Endothelial cell of umbilical vein (primary cell): ENCODE data around the gene ACTG1. TPM values are rescaled to one million over a fixed set of nuclear protein-coding genes. Genes with fewer than 3 reads are reported as not detected.

ENCODE experiments used
- BruUV-seq: library from RNA; stranded (reverse); fragments of 400-500 nt; replicated peaks from 2 replicates; lab custom pipeline; 2021; lab: Mats Ljungman, UMichigan
- CTCF ChIA-PET: fragments of 300-600, 350-600 bp; sonication (Branson Sonifier 250); formaldehyde crosslinking; loops from one replicate; lab custom pipeline; 2021; ENCODE audit warnings: antibody characterized with exemption, inconsistent platforms; lab: Charles Lee
- POLR2A ChIA-PET: fragments of 300-600, 350-600 bp; sonication (Branson Sonifier 250); formaldehyde crosslinking; loops from one replicate; lab custom pipeline; 2021; ENCODE audit warnings: antibody characterized with exemption, inconsistent platforms; lab: Charles Lee
- DNase-seq: peaks from one replicate; pipeline ENCODE4 v3.0.0-alpha.2; 2011; ENCODE audit warnings: low read depth, low spot score
- FAIRE-seq: peaks from 2 replicates; lab custom pipeline; 2011; peaks lifted over from hg19 to GRCh38; lab: Jason Lieb, UNC
- H2AFZ ChIP-seq: 2 replicates; pipeline ENCODE4 v1.6.0; 2012; ENCODE audit warnings: low read depth, low read length, control low read depth, inconsistent platforms
- H3K27ac ChIP-seq: 2 replicates; pipeline ENCODE4 v1.5.1; 2011; ENCODE audit warnings: low read depth, mild to moderate bottlenecking, control low read depth, low read length, moderate library complexity; ENCODE audit not compliant: insufficient read depth
- H3K27me3 ChIP-seq, 2 experiments: 2 replicates each; pipeline versions ENCODE4 v1.6.0 to v1.6.1; 2011; ENCODE audit warnings: low read length in 2 of 2, mixed read lengths in 1 of 2; ENCODE audit not compliant: control insufficient read depth in 2 of 2, insufficient read depth in 2 of 2
- H3K36me3 ChIP-seq, 2 experiments: 2 replicates in 1 of 2; 3 replicates in 1 of 2; pipeline ENCODE4 v1.5.1; 2011; ENCODE audit warnings: low read length in 2 of 2, mild to moderate bottlenecking in 1 of 2, moderate library complexity in 1 of 2; ENCODE audit not compliant: control insufficient read depth in 2 of 2, insufficient read depth in 2 of 2; ENCODE audit errors: extremely low read depth in 1 of 2
- H3K4me1 ChIP-seq: 3 replicates; pipeline ENCODE4 v1.5.1; 2011; ENCODE audit warnings: mild to moderate bottlenecking, low read length; ENCODE audit not compliant: control insufficient read depth, insufficient read depth; ENCODE audit errors: extremely low read depth
- H3K4me2 ChIP-seq: 2 replicates; pipeline ENCODE4 v1.6.1; 2011; ENCODE audit warnings: low read length, control low read depth, mixed read lengths; ENCODE audit not compliant: insufficient read depth
- H3K4me3 ChIP-seq, 3 experiments: fragments of 200-600 bp in 1 of 3; sonication (generic), shearing (Covaris generic) in 1 of 3; replicated peaks in 1 of 3; 2 replicates each; pipeline ENCODE4 v1.5.1; 2011 to 2016; ENCODE audit warnings: control low read depth in 3 of 3, low read length in 3 of 3, mild to moderate bottlenecking in 2 of 3, inconsistent platforms in 1 of 3, low read depth in 1 of 3, moderate library complexity in 1 of 3; ENCODE audit not compliant: insufficient read depth in 1 of 3
- H3K79me2 ChIP-seq: 2 replicates; pipeline ENCODE4 v1.6.0; 2012; ENCODE audit warnings: low read length, inconsistent platforms; ENCODE audit not compliant: control insufficient read depth, insufficient read depth
- H3K9ac ChIP-seq: replicated peaks from 2 replicates; pipeline ENCODE3; 2011; ENCODE audit warnings: low read length, control low read depth; ENCODE audit not compliant: insufficient read depth; ENCODE audit errors: extremely low read depth
- H3K9me1 ChIP-seq: replicated peaks from 3 replicates; pipeline ENCODE4 v1.6.0; 2011; ENCODE audit warnings: mild to moderate bottlenecking, low read length; ENCODE audit not compliant: control insufficient read depth, insufficient read depth; ENCODE audit errors: extremely low read depth
- H3K9me3 ChIP-seq: replicated peaks from 2 replicates; pipeline ENCODE4 v1.5.1; 2012; ENCODE audit warnings: low read length, inconsistent platforms; ENCODE audit not compliant: control insufficient read depth, insufficient read depth
- H4K20me1 ChIP-seq: replicated peaks from 2 replicates; pipeline ENCODE3; 2011; ENCODE audit warnings: mild to moderate bottlenecking, low read length; ENCODE audit not compliant: control insufficient read depth, insufficient read depth; ENCODE audit errors: extremely low read depth
- EZH2 ChIP-seq: IDR thresholded peaks from 2 replicates; pipeline ENCODE4 v1.6.1; 2012; ENCODE audit warnings: borderline replicate concordance, low read depth, mild to moderate bottlenecking, moderate library complexity, low read length, inconsistent platforms; ENCODE audit not compliant: severe bottlenecking
- FOS ChIP-seq: IDR thresholded peaks from 2 replicates; pipeline ENCODE4 v1.6.1; 2011; ENCODE audit warnings: mild to moderate bottlenecking, low read length, moderate library complexity, borderline replicate concordance; ENCODE audit not compliant: insufficient read depth
- GATA2 ChIP-seq: IDR thresholded peaks from 2 replicates; pipeline ENCODE4 v1.7.0; 2011; ENCODE audit warnings: low read depth, mild to moderate bottlenecking, moderate library complexity, mixed read lengths, low read length; ENCODE audit not compliant: insufficient read length, insufficient read depth
- JUN ChIP-seq: IDR thresholded peaks from 2 replicates; pipeline ENCODE4 v1.6.1; 2011; ENCODE audit warnings: borderline replicate concordance, low read depth; ENCODE audit not compliant: insufficient read length, insufficient read depth
- MYC ChIP-seq: IDR thresholded peaks from one replicate; pipeline ENCODE4 v1.6.1; 2011; ENCODE audit warnings: mild to moderate bottlenecking, low read depth, low read length
- POLR2A ChIP-seq: IDR thresholded peaks from 2 replicates; pipeline ENCODE4 v1.6.1; 2012; ENCODE audit warnings: low read depth, mild to moderate bottlenecking, control low read depth, low read length
- POLR2AphosphoS5 ChIP-seq: IDR thresholded peaks from 2 replicates; pipeline ENCODE4 v1.6.1; 2012; ENCODE audit warnings: low read depth, mild to moderate bottlenecking, control low read depth, low read length, moderate library complexity; ENCODE audit not compliant: insufficient read depth
- dilution Hi-C: fragments of 300-500 bp; cut with MboI; formaldehyde crosslinking; loops from one replicate; pipeline ENCODE4 v1.15.0; 2019; ENCODE audit warnings: low sequenced_read_pairs; ENCODE audit not compliant: extremely low pct_ligation_motif_present
- intact Hi-C: fragments of 100-400 bp; cut with micrococcal nuclease; formaldehyde crosslinking; loops from one replicate; pipeline ENCODE4 v1.10.0; 2022
- polyA plus RNA-seq, 4 experiments: library from polyadenylated mRNA; depleted of rRNA in 3 of 4; stranded (reverse) in 3 of 4; unstranded in 1 of 4; fragments of >200 nt; gene quantifications; 2 replicates each; pipeline versions ENCODE4 v1.2.1 to v1.2.3, GENCODE V29; 2011 to 2012; ENCODE audit warnings: missing spikeins in 1 of 4
- total RNA-seq: library from RNA; stranded (reverse); gene quantifications from 2 replicates; pipeline ENCODE4 v1.2.3, GENCODE V29; 2021
- TF ChIP-seq, protein P1 (sequence below): IDR thresholded peaks from 2 replicates; pipeline ENCODE4 v1.6.1; 2011; ENCODE audit not compliant: insufficient read depth, insufficient read length
- TF ChIP-seq, protein P2 (sequence below), 2 donors: IDR thresholded peaks; 1 replicate in 1 of 2; 2 replicates in 1 of 2; pipeline ENCODE4 v1.5.1; 2011; ENCODE audit warnings: low read length in 2 of 2, mild to moderate bottlenecking in 2 of 2, moderate library complexity in 2 of 2, control low read depth in 1 of 2, inconsistent platforms in 1 of 2, low read depth in 1 of 2; ENCODE audit not compliant: insufficient read depth in 1 of 2; ENCODE audit errors: extremely low read depth in 1 of 2

The ACTG1 gene
- total and polyA plus RNA-seq, 2 donors (not counting 3 experiments of a cell fraction or from before 2014, with no cell fraction given), result 6,127 to 10,663 TPM

DNA sequence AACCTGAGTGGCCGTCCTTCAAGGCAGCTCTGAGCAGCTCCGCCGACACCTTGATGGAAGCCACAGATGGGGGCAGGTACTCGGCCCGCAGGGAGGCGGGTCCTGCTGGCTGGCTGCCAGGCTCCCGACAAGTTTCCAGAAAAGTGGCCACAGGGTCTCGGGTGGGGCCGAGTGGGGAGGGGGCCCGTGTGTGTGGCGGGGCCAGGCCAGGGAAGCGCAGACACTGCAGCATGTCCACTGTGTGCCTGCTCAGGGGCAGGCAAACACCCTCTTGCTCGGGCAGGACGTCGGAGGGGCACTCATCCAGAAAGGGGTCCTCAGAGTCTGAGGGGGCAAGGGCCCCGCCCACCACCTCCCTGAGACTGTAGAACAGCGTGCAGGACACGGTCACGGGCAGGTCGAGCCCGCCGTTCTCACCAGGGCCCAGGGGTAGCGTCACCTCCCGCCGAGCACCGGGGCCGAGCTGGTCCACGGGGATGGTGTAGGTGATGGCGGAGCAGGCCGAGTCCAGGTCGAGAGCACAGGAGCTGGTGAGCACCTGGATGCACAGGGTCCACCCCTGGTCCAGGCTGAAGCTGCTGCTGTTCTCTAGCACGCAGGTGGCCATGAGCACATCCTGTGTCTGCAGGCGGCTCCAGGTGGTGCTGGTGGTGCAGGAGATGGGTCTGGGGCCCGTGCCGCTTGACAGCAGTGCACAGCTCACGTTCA, 34.5 kb upstream of the ACTG1 start:
- H4K20me1 ChIP-seq, result no peaks in the 10 kb centered on the region
- intact Hi-C loops, result no loop called here
- ChIA-PET CTCF (interaction anchor here (1.0 kb wide), 1 partner anchor 9 kb away, joined by 4 read pairs; no protein-coding TSS in a partner anchor), POLR2A (no interaction called here)
- no peak overlapping the region for H2AFZ ChIP-seq
- H3K27ac ChIP-seq, result no peak overlapping the region
- H3K4me1 ChIP-seq, result peaks cover 9% of the 10 kb centered on the region
- H3K4me3 ChIP-seq, result no peak overlapping the region
- H3K27me3 ChIP-seq, result no peaks in the 10 kb centered on the region
- H3K36me3 ChIP-seq, result peaks cover 9 to 68% of the 10 kb centered on the region in 2 experiments
- no peak for TF ChIP-seq MYC
- no peak for TF ChIP-seq FOS
- TF ChIP-seq EZH2, result no peak
- TF ChIP-seq POLR2AphosphoS5, result no peak
- TF ChIP-seq POLR2A, result no peak
- TF ChIP-seq GATA2, result no peak
- no peak for TF ChIP-seq JUN
- TF ChIP-seq, protein P1, sequence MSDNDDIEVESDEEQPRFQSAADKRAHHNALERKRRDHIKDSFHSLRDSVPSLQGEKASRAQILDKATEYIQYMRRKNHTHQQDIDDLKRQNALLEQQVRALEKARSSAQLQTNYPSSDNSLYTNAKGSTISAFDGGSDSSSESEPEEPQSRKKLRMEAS, result no peak
- TF ChIP-seq, protein P2, sequence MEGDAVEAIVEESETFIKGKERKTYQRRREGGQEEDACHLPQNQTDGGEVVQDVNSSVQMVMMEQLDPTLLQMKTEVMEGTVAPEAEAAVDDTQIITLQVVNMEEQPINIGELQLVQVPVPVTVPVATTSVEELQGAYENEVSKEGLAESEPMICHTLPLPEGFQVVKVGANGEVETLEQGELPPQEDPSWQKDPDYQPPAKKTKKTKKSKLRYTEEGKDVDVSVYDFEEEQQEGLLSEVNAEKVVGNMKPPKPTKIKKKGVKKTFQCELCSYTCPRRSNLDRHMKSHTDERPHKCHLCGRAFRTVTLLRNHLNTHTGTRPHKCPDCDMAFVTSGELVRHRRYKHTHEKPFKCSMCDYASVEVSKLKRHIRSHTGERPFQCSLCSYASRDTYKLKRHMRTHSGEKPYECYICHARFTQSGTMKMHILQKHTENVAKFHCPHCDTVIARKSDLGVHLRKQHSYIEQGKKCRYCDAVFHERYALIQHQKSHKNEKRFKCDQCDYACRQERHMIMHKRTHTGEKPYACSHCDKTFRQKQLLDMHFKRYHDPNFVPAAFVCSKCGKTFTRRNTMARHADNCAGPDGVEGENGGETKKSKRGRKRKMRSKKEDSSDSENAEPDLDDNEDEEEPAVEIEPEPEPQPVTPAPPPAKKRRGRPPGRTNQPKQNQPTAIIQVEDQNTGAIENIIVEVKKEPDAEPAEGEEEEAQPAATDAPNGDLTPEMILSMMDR (IDR thresholded peaks at IDR 0.05; ENCODE audit: extremely low read depth in 1 of 2, insufficient read depth in 1 of 2, low read depth in 1 of 2, low read length in 2 of 2), result no peak
- no peaks in the 10 kb centered on the region for H3K9me3 ChIP-seq
- no TSS peak for BruUV-seq
- DNase-seq (no peak), FAIRE-seq (no peak)
- H3K9me1 ChIP-seq, result no peaks in the 10 kb centered on the region
- peaks cover 33% of the 10 kb centered on the region for H3K79me2 ChIP-seq
- dilution Hi-C loops, result no loop called here
- H3K9ac ChIP-seq, result no peak overlapping the region
- no peak overlapping the region for H3K4me2 ChIP-seq
